Measurements from ENCODE around the gene POU2F1.
"Not testable (repeated sequence)": the region's sequence is repeated elsewhere in the genome, so short reads cannot be mapped to it uniquely, and the experiment has no call there.

The POU2F1 gene

GRCh38 chr1:167205306-167206050, 15.2 kb upstream of the POU2F1 start:
- DNase-seq = not testable (repeated sequence)

GRCh38 chr1:167206166-167206835, 14.4 kb upstream of the POU2F1 start:
- DNase-seq = no peak

GRCh38 chr1:167207940-167208623, 12.6 kb upstream of the POU2F1 start:
- no peak for DNase-seq

- DNase-seq = no peak
Observed at GRCh38 chr1:167208624-167208976, 12.1 kb upstream of the POU2F1 start.

GRCh38 chr1:167209044-167209443, 11.6 kb upstream of the POU2F1 start:
- DNase-seq = no peak

GRCh38 chr1:167210966-167211674, 9.6 kb upstream of the POU2F1 start:
- DNase-seq = no peak

- DNase-seq = no peak
Observed at GRCh38 chr1:167212025-167212424, 8.7 kb upstream of the POU2F1 start.

GRCh38 chr1:167216809-167217208, 3.9 kb upstream of the POU2F1 start:
- no peak for DNase-seq

- no peak for DNase-seq
Observed at GRCh38 chr1:167219194-167219593, 1.5 kb upstream of the POU2F1 start.

- peak; percentile 93 to 96 for DNase-seq
Observed at GRCh38 chr1:167219646-167220536, 795 bp upstream of the POU2F1 start.

GRCh38 chr1:167221126-167221737, 546 bp downstream of the POU2F1 start:
- DNase-seq = no peak

GRCh38 chr1:167221738-167222610, 1.3 kb downstream of the POU2F1 start:
- DNase-seq = peak; percentile 91 to 93

- no peak for DNase-seq
Observed at GRCh38 chr1:167223144-167224103, 2.7 kb downstream of the POU2F1 start.

GRCh38 chr1:167224734-167225235, 4.1 kb downstream of the POU2F1 start:
- DNase-seq = not testable (repeated sequence)

GRCh38 chr1:167225920-167226319, 5.2 kb downstream of the POU2F1 start:
- DNase-seq = no peak

- peak in 1 of 2 experiments; percentile 37 for DNase-seq
Observed at GRCh38 chr1:167227934-167228378, 7.3 kb downstream of the POU2F1 start.

- peak; percentile 50 to 60 for DNase-seq
Observed at GRCh38 chr1:167229719-167230385, 9.2 kb downstream of the POU2F1 start.

- no peak for DNase-seq
Observed at GRCh38 chr1:167230437-167230836, 9.8 kb downstream of the POU2F1 start.

Measured in Kasumi-1 (cell line).